Suppressor macrophage treated with lipopolysaccharide for 1 hour (primary cell): ENCODE results near the gene HDAC7.
"Not testable (repeated sequence)": the region's sequence is repeated elsewhere in the genome, so short reads cannot be mapped to it uniquely, and the experiment has no call there.

Experiments used
- DNase-seq, 3 donors: peaks; one replicate each; pipeline ENCODE4 v3.0.0-alpha.2; 2020 to 2022

HDAC7 gene

GRCh38 chr12:47811581-47812484 lies 7.9 kb downstream of the HDAC7 start:
- peak; percentile 44 to 80 (median 64) for DNase-seq

GRCh38 chr12:47811072-47811396 lies 8.7 kb downstream of the HDAC7 start:
- DNase-seq = peak; percentile 65 to 80 (median 75)

- DNase-seq = not testable (repeated sequence)
These were observed 10.2 kb downstream of the HDAC7 start for GRCh38 chr12:47809518-47809917.

- peak; percentile 81 to 85 (median 84) for DNase-seq
These were observed 10.9 kb downstream of the HDAC7 start for GRCh38 chr12:47808574-47809365.

- peak; percentile 53 to 63 (median 57) for DNase-seq
These were observed 11.7 kb downstream of the HDAC7 start for GRCh38 chr12:47808050-47808449.

GRCh38 chr12:47807338-47807737 lies 12.4 kb downstream of the HDAC7 start:
- DNase-seq = no peak

GRCh38 chr12:47805417-47805816 lies 14.3 kb downstream of the HDAC7 start:
- DNase-seq = no peak

GRCh38 chr12:47804171-47804570 lies 15.5 kb downstream of the HDAC7 start:
- no peak for DNase-seq

- DNase-seq = peak; percentile 56 to 67 (median 56)
These were observed 16.4 kb downstream of the HDAC7 start for GRCh38 chr12:47803191-47803875.

GRCh38 chr12:47802312-47802711 lies 17.4 kb downstream of the HDAC7 start:
- DNase-seq = peak in 1 of 3 donors; percentile 22

- no peak for DNase-seq
These were observed 17.8 kb downstream of the HDAC7 start for GRCh38 chr12:47801904-47802246.

GRCh38 chr12:47801170-47801903 lies 18.4 kb downstream of the HDAC7 start:
- DNase-seq = peak; percentile 58 to 80 (median 65)

- no peak for DNase-seq
These were observed 19.1 kb downstream of the HDAC7 start for GRCh38 chr12:47800582-47800981.

GRCh38 chr12:47799357-47799955 lies 20.2 kb downstream of the HDAC7 start:
- DNase-seq = peak in 2 of 3 donors; percentile 41 to 66

- no peak for DNase-seq
These were observed 21.2 kb downstream of the HDAC7 start for GRCh38 chr12:47798382-47798948.

- DNase-seq = peak in 2 of 3 donors; percentile 24 to 44
These were observed 22.3 kb downstream of the HDAC7 start for GRCh38 chr12:47797441-47797840.

GRCh38 chr12:47795814-47796411 lies 23.8 kb downstream of the HDAC7 start:
- no peak for DNase-seq

GRCh38 chr12:47795121-47795813 lies 24.4 kb downstream of the HDAC7 start:
- no peak for DNase-seq

- DNase-seq = no peak
These were observed 25.0 kb downstream of the HDAC7 start for GRCh38 chr12:47794679-47795078.

GRCh38 chr12:47793015-47793681 lies 26.6 kb downstream of the HDAC7 start:
- no peak for DNase-seq
